ENCODE measurements around the gene MARCO.

DNA sequence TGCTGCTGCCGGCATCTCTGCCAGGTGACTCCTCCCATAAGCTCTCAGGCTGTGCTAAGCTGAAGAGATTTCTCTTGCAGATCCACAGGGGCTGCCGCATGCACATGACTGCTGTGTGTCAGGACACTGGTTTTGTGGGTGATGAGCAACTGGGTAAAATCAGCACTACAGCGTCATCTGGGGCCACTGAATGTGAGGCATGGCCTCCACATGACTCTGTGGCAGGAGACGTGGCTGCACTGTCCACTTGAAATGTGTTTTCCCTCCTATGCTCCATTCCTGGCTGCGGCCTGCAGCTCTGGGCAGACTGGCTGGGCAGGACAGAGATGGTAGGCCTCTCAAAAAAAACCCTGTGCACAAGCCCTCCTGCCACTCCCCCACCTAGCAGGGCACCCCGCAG, 63.6 kb downstream of the MARCO start:
- TF ChIP-seq OSR1 (CRISPR knock-in tag; IDR thresholded peaks at IDR 0.05): no peak
- no peak for TF ChIP-seq ISL1 (CRISPR knock-in tag; IDR thresholded peaks at IDR 0.05)
- no peak for TF ChIP-seq ZFP3 (CRISPR knock-in tag; IDR thresholded peaks at IDR 0.05)
- no peak for TF ChIP-seq ARNTL (CRISPR knock-in tag; IDR thresholded peaks at IDR 0.05; ENCODE audit: borderline replicate concordance, low read depth)
- TF ChIP-seq, protein P1, sequence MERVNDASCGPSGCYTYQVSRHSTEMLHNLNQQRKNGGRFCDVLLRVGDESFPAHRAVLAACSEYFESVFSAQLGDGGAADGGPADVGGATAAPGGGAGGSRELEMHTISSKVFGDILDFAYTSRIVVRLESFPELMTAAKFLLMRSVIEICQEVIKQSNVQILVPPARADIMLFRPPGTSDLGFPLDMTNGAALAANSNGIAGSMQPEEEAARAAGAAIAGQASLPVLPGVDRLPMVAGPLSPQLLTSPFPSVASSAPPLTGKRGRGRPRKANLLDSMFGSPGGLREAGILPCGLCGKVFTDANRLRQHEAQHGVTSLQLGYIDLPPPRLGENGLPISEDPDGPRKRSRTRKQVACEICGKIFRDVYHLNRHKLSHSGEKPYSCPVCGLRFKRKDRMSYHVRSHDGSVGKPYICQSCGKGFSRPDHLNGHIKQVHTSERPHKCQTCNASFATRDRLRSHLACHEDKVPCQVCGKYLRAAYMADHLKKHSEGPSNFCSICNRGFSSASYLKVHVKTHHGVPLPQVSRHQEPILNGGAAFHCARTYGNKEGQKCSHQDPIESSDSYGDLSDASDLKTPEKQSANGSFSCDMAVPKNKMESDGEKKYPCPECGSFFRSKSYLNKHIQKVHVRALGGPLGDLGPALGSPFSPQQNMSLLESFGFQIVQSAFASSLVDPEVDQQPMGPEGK (CRISPR knock-in tag; IDR thresholded peaks at IDR 0.05; ENCODE audit: borderline replicate concordance): no peak
- no peak for TF ChIP-seq ZFP30 (CRISPR knock-in tag; IDR thresholded peaks at IDR 0.05)
- no peak for TF ChIP-seq PPARA (CRISPR knock-in tag; IDR thresholded peaks at IDR 0.05; ENCODE audit: borderline replicate concordance)
- TF ChIP-seq CSDC2 (CRISPR knock-in tag; IDR thresholded peaks at IDR 0.05): no peak
- no peak for TF ChIP-seq ZNF70 (CRISPR knock-in tag; IDR thresholded peaks at IDR 0.05)
- no peak for TF ChIP-seq GLIS3 (CRISPR knock-in tag; IDR thresholded peaks at IDR 0.05)
- TF ChIP-seq, protein P2, sequence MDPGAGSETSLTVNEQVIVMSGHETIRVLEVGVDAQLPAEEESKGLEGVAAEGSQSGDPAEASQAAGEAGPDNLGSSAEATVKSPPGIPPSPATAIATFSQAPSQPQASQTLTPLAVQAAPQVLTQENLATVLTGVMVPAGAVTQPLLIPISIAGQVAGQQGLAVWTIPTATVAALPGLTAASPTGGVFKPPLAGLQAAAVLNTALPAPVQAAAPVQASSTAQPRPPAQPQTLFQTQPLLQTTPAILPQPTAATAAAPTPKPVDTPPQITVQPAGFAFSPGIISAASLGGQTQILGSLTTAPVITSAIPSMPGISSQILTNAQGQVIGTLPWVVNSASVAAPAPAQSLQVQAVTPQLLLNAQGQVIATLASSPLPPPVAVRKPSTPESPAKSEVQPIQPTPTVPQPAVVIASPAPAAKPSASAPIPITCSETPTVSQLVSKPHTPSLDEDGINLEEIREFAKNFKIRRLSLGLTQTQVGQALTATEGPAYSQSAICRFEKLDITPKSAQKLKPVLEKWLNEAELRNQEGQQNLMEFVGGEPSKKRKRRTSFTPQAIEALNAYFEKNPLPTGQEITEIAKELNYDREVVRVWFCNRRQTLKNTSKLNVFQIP (CRISPR knock-in tag; IDR thresholded peaks at IDR 0.05; ENCODE audit: borderline replicate concordance, low read depth): no peak
- no peak for TF ChIP-seq TOX (CRISPR knock-in tag; IDR thresholded peaks at IDR 0.05; ENCODE audit: borderline replicate concordance)

Measured in SK-N-SH treated with all-trans-retinoic acid at 6 μM for 48 hours (cell line).